GM13976 (cell line): ENCODE data around the gene PTPA.
"Not testable (repeated sequence)": the region's sequence is repeated elsewhere in the genome, so short reads cannot be mapped to it uniquely, and the experiment has no call there.

ENCODE experiments used
- DNase-seq: peaks from one replicate; pipeline ENCODE4 v3.0.0; 2012; ENCODE audit warnings: low spot score
- in situ Hi-C: fragments of 300-500 bp; cut with MboI; formaldehyde crosslinking; loops from one replicate; pipeline ENCODE4 v1.12.0; 2022; ENCODE audit warnings: low sequenced_read_pairs, mixed read lengths, inconsistent platforms; ENCODE audit not compliant: unreplicated experiment
- TF ChIP-seq, protein P1 (sequence below): IDR thresholded peaks from 2 replicates; pipeline ENCODE4 v1.5.1; 2012; ENCODE audit warnings: borderline replicate concordance, mild to moderate bottlenecking; ENCODE audit not compliant: insufficient read depth; ENCODE audit errors: extremely low read depth, missing control alignments, control extremely low read depth

The PTPA gene

GRCh38 chr9:129113645-129114304, 2.6 kb downstream of the PTPA start:
- DNase-seq: no peak
- TF ChIP-seq, protein P1, sequence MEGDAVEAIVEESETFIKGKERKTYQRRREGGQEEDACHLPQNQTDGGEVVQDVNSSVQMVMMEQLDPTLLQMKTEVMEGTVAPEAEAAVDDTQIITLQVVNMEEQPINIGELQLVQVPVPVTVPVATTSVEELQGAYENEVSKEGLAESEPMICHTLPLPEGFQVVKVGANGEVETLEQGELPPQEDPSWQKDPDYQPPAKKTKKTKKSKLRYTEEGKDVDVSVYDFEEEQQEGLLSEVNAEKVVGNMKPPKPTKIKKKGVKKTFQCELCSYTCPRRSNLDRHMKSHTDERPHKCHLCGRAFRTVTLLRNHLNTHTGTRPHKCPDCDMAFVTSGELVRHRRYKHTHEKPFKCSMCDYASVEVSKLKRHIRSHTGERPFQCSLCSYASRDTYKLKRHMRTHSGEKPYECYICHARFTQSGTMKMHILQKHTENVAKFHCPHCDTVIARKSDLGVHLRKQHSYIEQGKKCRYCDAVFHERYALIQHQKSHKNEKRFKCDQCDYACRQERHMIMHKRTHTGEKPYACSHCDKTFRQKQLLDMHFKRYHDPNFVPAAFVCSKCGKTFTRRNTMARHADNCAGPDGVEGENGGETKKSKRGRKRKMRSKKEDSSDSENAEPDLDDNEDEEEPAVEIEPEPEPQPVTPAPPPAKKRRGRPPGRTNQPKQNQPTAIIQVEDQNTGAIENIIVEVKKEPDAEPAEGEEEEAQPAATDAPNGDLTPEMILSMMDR: no peak
- in situ Hi-C loops: no loop called here

DNA sequence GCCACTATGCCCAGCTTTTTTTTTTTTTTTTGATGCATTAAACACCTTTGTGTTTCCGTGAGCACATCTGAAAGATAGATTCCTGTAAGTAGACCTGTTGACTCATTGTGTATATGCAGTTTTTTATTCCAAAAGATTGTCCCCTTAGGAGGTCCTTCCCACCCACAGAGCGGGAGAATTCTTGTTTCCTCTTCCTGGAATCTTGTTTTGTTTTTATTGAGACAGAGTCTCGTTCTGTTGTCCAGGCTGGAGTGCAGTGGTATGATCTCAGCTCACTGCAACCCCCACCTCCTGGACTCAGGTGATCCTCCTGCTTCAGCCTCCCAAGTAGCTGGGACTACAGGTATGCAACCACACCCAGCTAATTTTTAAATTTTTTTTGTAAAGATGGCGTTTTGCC, 7.6 kb downstream of the PTPA start:
- in situ Hi-C loops: no loop called here
- no peak for DNase-seq
- TF ChIP-seq, protein P1: no peak

GRCh38 chr9:129121483-129121882, 10.3 kb downstream of the PTPA start:
- TF ChIP-seq, protein P1: no peak
- DNase-seq: no peak
- in situ Hi-C loops: no loop called here

- TF ChIP-seq, protein P1: no peak
- in situ Hi-C loops: no loop called here
- no peak for DNase-seq
Observed at GRCh38 chr9:129122133-129122532, 10.9 kb downstream of the PTPA start.

GRCh38 chr9:129122976-129123375, 11.8 kb downstream of the PTPA start:
- in situ Hi-C loops, DNase-seq: not testable (repeated sequence)

GRCh38 chr9:129124506-129125069, 13.4 kb downstream of the PTPA start:
- in situ Hi-C loops: loop anchor here (25.0 kb wide), 1 partner anchor 663 kb away; no protein-coding TSS in a partner anchor
- TF ChIP-seq, protein P1: no peak
- DNase-seq: no peak

GRCh38 chr9:129125478-129125877, 14.3 kb downstream of the PTPA start:
- DNase-seq: no peak
- TF ChIP-seq, protein P1: no peak
- in situ Hi-C loops: loop anchor here (25.0 kb wide), 1 partner anchor 662 kb away; no protein-coding TSS in a partner anchor
